ENCODE measurements around the gene MOB1B.

DNA sequence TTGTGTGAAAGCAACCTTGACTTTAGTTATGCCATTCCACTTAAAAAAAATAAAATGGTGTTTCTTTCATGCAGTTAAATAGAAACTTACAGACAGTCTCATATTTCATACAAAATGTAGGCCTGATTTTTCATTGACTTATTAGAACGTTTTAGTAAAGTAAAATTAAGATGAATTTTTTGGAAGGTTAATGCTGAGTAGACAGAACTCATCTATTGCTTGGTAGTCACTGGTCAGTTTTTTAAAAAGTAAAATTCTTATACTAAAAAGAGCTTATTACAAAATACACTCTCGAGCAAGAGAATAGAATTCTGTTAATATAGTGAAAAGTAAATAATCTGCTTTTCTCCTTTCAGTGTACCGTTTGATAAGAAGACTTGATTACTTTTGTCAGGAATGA lies 21.4 kb upstream of the MOB1B start:
- TF ChIP-seq, protein P1, sequence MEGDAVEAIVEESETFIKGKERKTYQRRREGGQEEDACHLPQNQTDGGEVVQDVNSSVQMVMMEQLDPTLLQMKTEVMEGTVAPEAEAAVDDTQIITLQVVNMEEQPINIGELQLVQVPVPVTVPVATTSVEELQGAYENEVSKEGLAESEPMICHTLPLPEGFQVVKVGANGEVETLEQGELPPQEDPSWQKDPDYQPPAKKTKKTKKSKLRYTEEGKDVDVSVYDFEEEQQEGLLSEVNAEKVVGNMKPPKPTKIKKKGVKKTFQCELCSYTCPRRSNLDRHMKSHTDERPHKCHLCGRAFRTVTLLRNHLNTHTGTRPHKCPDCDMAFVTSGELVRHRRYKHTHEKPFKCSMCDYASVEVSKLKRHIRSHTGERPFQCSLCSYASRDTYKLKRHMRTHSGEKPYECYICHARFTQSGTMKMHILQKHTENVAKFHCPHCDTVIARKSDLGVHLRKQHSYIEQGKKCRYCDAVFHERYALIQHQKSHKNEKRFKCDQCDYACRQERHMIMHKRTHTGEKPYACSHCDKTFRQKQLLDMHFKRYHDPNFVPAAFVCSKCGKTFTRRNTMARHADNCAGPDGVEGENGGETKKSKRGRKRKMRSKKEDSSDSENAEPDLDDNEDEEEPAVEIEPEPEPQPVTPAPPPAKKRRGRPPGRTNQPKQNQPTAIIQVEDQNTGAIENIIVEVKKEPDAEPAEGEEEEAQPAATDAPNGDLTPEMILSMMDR (IDR thresholded peaks at IDR 0.05), result no peak
- TF ChIP-seq POLR2A (IDR thresholded peaks at IDR 0.05), result no peak

Data from body of pancreas (tissue), 4 donors.